Neural progenitor cell (in vitro differentiated cells): ENCODE measurements around the gene GNG7. TPM values are rescaled to one million over a fixed set of nuclear protein-coding genes. Genes with fewer than 3 reads are reported as not detected.
"Not testable (repeated sequence)": the region's sequence is repeated elsewhere in the genome, so short reads cannot be mapped to it uniquely, and the experiment has no call there.

Experiments
- DNase-seq: peaks from one replicate; pipeline ENCODE4 v3.0.0-alpha.2; 2016; ENCODE audit warnings: low spot score
- H2AFZ ChIP-seq: fragments of 200-600 bp; sonication (generic); replicated peaks from 2 replicates; pipeline ENCODE4 v1.6.1; 2016; ENCODE audit warnings: antibody characterized with exemption
- H3F3A ChIP-seq: fragments of 200-600 bp; sonication (generic); 2 replicates; pipeline ENCODE4 v1.6.1; 2016; ENCODE audit warnings: antibody characterized with exemption, low read depth
- H3K27ac ChIP-seq: fragments of 200-600 bp; sonication (generic); 2 replicates; pipeline ENCODE4 v1.5.1; 2016; ENCODE audit warnings: mild to moderate bottlenecking
- H3K27me3 ChIP-seq: fragments of 200-600 bp; sonication (generic); 2 replicates; pipeline ENCODE4 v1.6.1; 2016; ENCODE audit warnings: mild to moderate bottlenecking, moderate library complexity
- H3K36me3 ChIP-seq: fragments of 200-600 bp; sonication (generic); 2 replicates; pipeline ENCODE4 v1.5.1; 2016
- H3K4me1 ChIP-seq: fragments of 200-600 bp; sonication (generic); 2 replicates; pipeline ENCODE4 v1.6.1; 2016; ENCODE audit warnings: mixed run types
- H3K4me2 ChIP-seq: fragments of 200-600 bp; sonication (generic); 2 replicates; pipeline ENCODE4 v1.6.1; 2016
- H3K4me3 ChIP-seq: fragments of 200-600 bp; sonication (generic); 2 replicates; pipeline ENCODE4 v1.5.1; 2016
- H3K79me2 ChIP-seq: fragments of 200-600 bp; sonication (generic); 2 replicates; pipeline ENCODE4 v1.6.1; 2016; ENCODE audit warnings: low read depth
- H3K9ac ChIP-seq: fragments of 200-600 bp; sonication (generic); 2 replicates; pipeline ENCODE4 v1.6.1; 2016
- H3K9me3 ChIP-seq: fragments of 200-600 bp; sonication (generic); 2 replicates; pipeline ENCODE4 v1.5.1; 2016; ENCODE audit warnings: low read depth
- H4K20me1 ChIP-seq: fragments of 200-600 bp; sonication (generic); 2 replicates; pipeline ENCODE4 v1.6.1; 2016; ENCODE audit warnings: low read depth
- H3K27ac Mint-ChIP-seq: 3 replicates; pipeline ENCODE4 v1.8.0; 2021; ENCODE audit warnings: mixed read lengths
- H3K27me3 Mint-ChIP-seq: 2 replicates; pipeline ENCODE4 v1.8.0; 2022; ENCODE audit warnings: low read depth, mild to moderate bottlenecking, inconsistent platforms, moderate library complexity, mixed read lengths; ENCODE audit not compliant: insufficient read depth
- H3K36me3 Mint-ChIP-seq: 3 replicates; pipeline ENCODE4 v1.8.0; 2021; ENCODE audit warnings: mixed read lengths
- H3K4me1 Mint-ChIP-seq: 3 replicates; pipeline ENCODE4 v1.8.0; 2021; ENCODE audit warnings: mixed read lengths
- H3K4me3 Mint-ChIP-seq: 3 replicates; pipeline ENCODE4 v1.8.0; 2021; ENCODE audit warnings: mild to moderate bottlenecking, moderate library complexity, mixed read lengths
- H3K9me3 Mint-ChIP-seq: 3 replicates; pipeline ENCODE4 v1.8.0; 2020; ENCODE audit warnings: mixed read lengths
- EZH2 ChIP-seq: fragments of 200-600 bp; sonication (generic); IDR thresholded peaks from 2 replicates; pipeline ENCODE4 v1.6.1; 2017; ENCODE audit warnings: antibody characterized with exemption, mild to moderate bottlenecking, moderate library complexity
- EZH2phosphoT487 ChIP-seq: fragments of 200-600 bp; sonication (generic); IDR thresholded peaks from 2 replicates; pipeline ENCODE4 v1.6.1; 2017; ENCODE audit warnings: antibody characterized with exemption
- total RNA-seq: library from RNA; depleted of rRNA; stranded (reverse); fragments of >200 nt; gene quantifications from 2 replicates; pipeline ENCODE4 v1.2.3, GENCODE V29; 2015; ENCODE audit warnings: low replicate concordance
- TF ChIP-seq, protein P1 (sequence below): fragments of 200-600 bp; sonication (generic); IDR thresholded peaks from 2 replicates; pipeline ENCODE4 v1.5.1; 2017; ENCODE audit warnings: antibody characterized with exemption, mild to moderate bottlenecking

Gene GNG7
- total RNA-seq, 1 donor from 2014 or later = 7.0 TPM

DNA sequence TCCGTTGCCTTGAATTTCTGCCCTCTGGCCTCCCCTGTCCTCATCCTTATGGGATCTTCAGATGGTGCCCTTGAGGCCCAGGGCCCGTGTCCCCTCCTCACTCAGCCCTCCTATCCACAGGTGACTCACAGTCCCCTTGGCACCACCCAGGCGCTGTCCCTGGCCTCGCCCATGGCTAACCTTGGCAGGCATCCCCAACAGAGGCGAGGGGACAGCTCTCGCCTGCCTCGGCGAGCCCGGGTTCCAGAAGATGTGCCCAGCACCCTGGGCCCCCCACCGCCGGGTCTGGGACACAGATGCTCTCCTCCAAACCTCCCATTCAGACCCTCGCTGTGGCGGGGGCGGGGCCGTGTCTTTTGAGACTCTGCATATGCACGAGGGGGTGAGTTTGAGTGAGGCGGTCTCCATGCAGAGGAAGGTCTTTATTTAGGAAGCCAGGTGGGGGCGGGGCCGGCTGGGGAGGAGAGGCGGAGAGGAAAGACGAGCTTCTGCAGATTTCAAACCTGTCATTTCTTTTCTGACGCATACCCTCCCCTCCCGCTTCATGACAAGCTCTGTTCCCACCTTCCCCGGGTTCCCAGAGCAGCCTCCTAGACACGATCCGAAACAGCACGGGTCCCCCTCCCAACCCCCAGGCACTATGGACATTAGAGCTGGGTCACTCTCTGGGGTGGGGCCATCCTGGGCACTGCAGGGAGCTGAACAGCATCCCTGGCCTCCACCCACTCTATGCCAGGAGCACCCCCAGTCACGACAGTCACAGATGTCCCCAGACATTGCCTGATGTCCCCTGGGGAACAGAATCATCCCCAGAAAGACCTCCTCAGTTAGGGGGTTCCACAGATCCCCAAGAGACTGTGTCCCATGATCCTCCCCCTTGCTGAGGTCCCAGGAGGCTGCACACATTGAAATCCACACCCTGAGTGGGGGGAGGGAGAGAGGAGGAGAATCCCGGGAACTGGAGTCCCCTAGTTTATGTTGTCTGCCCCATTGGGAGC, 48.5 kb downstream of the GNG7 start:
- Histone ChIP-seq H3F3A (peaks cover 4% of the 10 kb centered on the region), H3K9me3 (no peaks in the 10 kb centered on the region), H3K27ac (no peak overlapping the region), H3K4me3 (peak overlapping the region; percentile 34), H3K36me3 (no peaks in the 10 kb centered on the region), H3K4me2 (peak overlapping the region; percentile 77), H2AFZ (no peak overlapping the region), H3K27me3 (no peaks in the 10 kb centered on the region), H3K79me2 (no peaks in the 10 kb centered on the region), H3K4me1 (peaks cover 12% of the 10 kb centered on the region), H3K9ac (no peak overlapping the region), H4K20me1 (peaks cover 16% of the 10 kb centered on the region)
- Mint-ChIP-seq H3K27ac (no peak overlapping the region), H3K27me3 (peaks cover 11% of the 10 kb centered on the region), H3K36me3 (no peaks in the 10 kb centered on the region), H3K4me1 (peaks cover 9% of the 10 kb centered on the region), H3K9me3 (peaks cover 5% of the 10 kb centered on the region), H3K4me3 (no peak overlapping the region)
- TF ChIP-seq EZH2phosphoT487 = no peak
- DNase-seq = peak; percentile 56

DNA sequence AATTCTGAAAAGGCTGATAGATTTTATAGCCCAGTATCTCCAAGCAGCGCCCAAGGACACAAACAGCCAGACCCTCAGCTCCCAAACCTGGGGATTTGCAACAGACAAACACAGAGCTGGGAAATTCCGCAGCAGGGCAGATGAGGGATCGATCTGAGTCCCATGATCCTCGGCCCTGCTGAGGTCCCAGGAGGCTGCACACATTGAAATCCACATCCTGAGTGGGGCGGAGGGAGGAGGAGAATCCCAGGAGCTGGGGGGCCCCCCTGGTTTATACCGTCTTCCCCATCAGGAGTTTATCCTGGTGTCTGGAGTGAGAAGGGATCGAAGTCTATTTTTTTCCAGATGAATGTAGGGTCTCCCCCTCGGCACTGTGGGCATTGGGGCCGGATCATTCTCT, 49.3 kb downstream of the GNG7 start:
- no peaks in the 10 kb centered on the region for H3K27me3 ChIP-seq
- peaks cover 7% of the 10 kb centered on the region for H3K4me1 Mint-ChIP-seq
- no peak overlapping the region for H3K27ac Mint-ChIP-seq
- H2AFZ ChIP-seq = no peak overlapping the region
- H4K20me1 ChIP-seq = peaks cover 17% of the 10 kb centered on the region
- no peak for DNase-seq
- H3F3A ChIP-seq = peaks cover 4% of the 10 kb centered on the region
- no peaks in the 10 kb centered on the region for H3K79me2 ChIP-seq
- H3K9ac ChIP-seq = no peak overlapping the region
- TF ChIP-seq EZH2 (no peak), EZH2phosphoT487 (no peak)
- TF ChIP-seq, protein P1, sequence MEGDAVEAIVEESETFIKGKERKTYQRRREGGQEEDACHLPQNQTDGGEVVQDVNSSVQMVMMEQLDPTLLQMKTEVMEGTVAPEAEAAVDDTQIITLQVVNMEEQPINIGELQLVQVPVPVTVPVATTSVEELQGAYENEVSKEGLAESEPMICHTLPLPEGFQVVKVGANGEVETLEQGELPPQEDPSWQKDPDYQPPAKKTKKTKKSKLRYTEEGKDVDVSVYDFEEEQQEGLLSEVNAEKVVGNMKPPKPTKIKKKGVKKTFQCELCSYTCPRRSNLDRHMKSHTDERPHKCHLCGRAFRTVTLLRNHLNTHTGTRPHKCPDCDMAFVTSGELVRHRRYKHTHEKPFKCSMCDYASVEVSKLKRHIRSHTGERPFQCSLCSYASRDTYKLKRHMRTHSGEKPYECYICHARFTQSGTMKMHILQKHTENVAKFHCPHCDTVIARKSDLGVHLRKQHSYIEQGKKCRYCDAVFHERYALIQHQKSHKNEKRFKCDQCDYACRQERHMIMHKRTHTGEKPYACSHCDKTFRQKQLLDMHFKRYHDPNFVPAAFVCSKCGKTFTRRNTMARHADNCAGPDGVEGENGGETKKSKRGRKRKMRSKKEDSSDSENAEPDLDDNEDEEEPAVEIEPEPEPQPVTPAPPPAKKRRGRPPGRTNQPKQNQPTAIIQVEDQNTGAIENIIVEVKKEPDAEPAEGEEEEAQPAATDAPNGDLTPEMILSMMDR = no peak
- no peak overlapping the region for H3K4me2 ChIP-seq
- no peak overlapping the region for H3K27ac ChIP-seq
- H3K9me3 Mint-ChIP-seq = peaks cover 2% of the 10 kb centered on the region
- H3K27me3 Mint-ChIP-seq = peaks cover 12% of the 10 kb centered on the region
- H3K4me3 Mint-ChIP-seq = peak overlapping the region; percentile 48
- H3K36me3 Mint-ChIP-seq = no peaks in the 10 kb centered on the region
- no peaks in the 10 kb centered on the region for H3K36me3 ChIP-seq
- peaks cover 12% of the 10 kb centered on the region for H3K4me1 ChIP-seq
- no peaks in the 10 kb centered on the region for H3K9me3 ChIP-seq
- H3K4me3 ChIP-seq = no peak overlapping the region

DNA sequence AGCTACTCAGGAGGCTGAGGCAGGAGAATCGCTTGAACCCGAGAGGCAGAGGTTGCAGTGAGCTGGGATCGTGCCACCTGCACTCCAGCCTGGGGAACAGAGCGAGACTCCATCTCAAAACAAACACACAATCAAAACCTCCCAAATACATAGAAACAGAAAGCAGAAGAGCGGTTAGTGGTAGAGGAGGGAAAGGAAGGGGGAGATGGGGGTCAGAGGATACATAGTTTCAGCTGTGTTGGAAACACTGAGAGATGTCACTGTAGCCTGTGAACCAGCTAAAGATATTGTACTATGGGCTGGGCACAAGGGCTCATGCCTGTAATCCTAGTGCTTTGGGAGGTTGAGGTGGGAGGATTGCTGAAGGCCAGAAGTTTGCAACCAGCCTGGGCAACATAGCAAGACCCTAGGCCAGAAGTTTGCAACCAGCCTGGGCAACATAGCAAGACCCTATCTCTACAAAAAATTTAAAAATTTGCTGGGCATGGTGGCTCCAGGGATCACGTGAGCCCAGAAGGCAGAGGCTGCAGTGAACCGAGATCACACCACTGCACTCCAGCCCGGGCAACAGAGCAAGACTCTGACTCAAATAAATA, 49.9 kb downstream of the GNG7 start:
- Histone ChIP-seq H4K20me1 (peaks cover 20% of the 10 kb centered on the region), H3F3A (peaks cover 4% of the 10 kb centered on the region), H3K9me3 (no peaks in the 10 kb centered on the region), H3K9ac (no peak overlapping the region), H3K4me2 (no peak overlapping the region), H3K36me3 (no peaks in the 10 kb centered on the region), H3K27ac (no peak overlapping the region), H3K4me1 (peaks cover 12% of the 10 kb centered on the region), H3K27me3 (no peaks in the 10 kb centered on the region), H2AFZ (no peak overlapping the region), H3K4me3 (no peak overlapping the region), H3K79me2 (no peaks in the 10 kb centered on the region)
- Mint-ChIP-seq H3K4me1 (peaks cover 7% of the 10 kb centered on the region), H3K27ac (no peak overlapping the region), H3K4me3 (no peak overlapping the region), H3K9me3 (peaks cover 2% of the 10 kb centered on the region), H3K36me3 (no peaks in the 10 kb centered on the region), H3K27me3 (peaks cover 12% of the 10 kb centered on the region)
- no peak for DNase-seq
- no peak for TF ChIP-seq EZH2phosphoT487
- TF ChIP-seq, protein P1 = no peak
- TF ChIP-seq EZH2 = no peak

DNA sequence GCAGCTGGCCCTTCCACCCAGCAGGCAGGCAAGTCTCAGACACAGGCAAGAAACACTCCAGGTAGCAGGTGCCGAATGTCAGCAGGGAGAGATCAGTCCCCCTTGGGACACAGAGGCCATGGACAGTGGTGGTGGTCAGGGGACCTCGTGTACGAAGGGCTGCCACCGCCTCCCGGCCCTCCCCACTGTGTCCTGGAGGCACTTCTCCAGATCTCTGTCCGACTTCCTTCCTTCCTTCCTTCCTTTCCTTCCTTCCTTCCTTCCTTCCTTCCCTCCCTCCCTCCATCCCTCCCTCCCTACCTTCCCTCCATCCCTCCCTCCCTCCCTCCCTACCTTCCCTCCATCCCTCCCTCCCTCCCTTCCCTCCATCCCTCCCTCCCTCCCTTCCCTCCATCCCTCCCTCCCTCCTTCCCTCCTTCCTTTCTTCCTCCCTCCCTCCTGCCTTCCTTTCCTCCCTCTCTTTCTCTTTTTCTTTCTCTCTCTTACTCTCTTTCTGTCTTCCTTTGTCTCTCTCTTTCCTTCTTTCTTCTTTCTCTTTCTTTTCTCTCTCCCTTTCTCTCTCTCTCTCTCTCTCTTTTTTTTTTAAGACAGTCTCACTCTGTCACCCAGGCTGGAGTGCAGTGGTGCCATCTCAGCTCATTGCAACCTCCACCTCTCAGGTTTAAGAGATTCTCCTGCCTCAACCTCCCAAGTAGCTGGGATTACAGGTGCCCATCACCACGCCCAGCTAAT, 51.3 kb downstream of the GNG7 start:
- not testable (repeated sequence) for H3K4me2 ChIP-seq, DNase-seq, H3K27me3 ChIP-seq, H3K27me3 Mint-ChIP-seq, H3K4me1 Mint-ChIP-seq, H3K79me2 ChIP-seq, H3K36me3 ChIP-seq, H3K27ac Mint-ChIP-seq, H3K4me3 ChIP-seq, H3K4me3 Mint-ChIP-seq, H3K9me3 ChIP-seq, H3K9ac ChIP-seq, H3F3A ChIP-seq, H2AFZ ChIP-seq, H3K9me3 Mint-ChIP-seq, H3K27ac ChIP-seq, H3K36me3 Mint-ChIP-seq
- H3K4me1 ChIP-seq = peaks cover 12% of the 10 kb centered on the region
- peaks cover 20% of the 10 kb centered on the region for H4K20me1 ChIP-seq
